NK-92 (cell line): ENCODE results near the gene PLA2G12B.
"Not testable (repeated sequence)": the region's sequence is repeated elsewhere in the genome, so short reads cannot be mapped to it uniquely, and the experiment has no call there.

Source experiments
- DNase-seq: peaks from one replicate; lab custom pipeline; 2025; ENCODE audit not compliant: unreplicated experiment; lab: John Stamatoyannopoulos, UW

Gene PLA2G12B

DNA sequence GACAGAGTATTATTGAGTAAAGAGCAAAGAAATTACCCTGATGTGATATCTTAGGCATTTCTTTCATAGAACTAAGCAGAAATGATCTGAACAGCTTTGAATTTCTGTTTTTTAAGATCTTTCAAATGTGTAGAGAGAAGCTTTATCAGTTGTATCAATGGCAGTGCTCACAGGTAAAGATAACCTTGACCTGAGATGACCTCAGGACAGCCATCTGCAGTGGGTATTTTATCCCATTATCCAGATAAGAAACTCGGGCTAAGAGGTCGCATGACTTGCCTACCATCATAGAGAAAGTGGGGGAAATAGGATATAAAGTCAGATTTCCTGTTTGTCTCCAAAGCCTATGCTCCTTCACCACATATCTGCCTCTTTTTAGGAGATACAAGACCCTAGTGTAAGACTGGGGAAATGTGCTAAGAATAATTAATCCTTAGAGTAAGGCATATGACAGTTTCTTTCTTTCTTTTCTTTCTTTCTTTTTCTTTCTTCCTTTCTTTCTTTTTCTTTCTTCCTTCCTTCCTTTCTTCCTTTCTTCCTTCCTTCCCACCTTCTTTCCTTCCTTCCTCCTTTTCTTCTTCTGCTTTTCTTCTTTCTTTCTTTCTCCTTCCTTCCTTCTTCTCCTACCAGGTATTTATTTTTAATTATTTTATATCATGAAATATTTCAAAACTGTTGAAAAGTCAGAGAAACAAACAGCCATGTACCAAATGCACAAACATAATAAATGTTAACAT, 10.9 kb downstream of the PLA2G12B start:
- no peak for DNase-seq

DNA sequence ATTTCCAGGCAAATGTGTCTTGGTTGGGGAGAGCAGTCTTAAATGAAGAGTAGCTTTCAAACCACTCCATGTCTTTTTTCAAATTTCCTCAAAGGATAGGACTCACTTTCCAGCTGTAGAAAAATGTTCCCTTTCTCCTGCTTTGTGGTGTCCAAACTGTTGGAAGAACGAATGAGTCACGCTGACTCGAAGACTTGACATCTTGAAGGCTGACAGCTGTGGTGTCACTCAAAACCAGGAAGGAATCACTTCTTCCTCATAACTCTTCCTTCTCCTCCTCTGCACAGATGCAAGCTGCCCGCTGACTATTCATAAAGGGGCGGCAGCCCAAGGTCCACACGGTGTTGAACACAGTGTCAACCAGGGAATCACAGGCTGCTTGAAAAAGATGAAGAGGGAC, 19.2 kb downstream of the PLA2G12B start:
- no peak for DNase-seq

DNA sequence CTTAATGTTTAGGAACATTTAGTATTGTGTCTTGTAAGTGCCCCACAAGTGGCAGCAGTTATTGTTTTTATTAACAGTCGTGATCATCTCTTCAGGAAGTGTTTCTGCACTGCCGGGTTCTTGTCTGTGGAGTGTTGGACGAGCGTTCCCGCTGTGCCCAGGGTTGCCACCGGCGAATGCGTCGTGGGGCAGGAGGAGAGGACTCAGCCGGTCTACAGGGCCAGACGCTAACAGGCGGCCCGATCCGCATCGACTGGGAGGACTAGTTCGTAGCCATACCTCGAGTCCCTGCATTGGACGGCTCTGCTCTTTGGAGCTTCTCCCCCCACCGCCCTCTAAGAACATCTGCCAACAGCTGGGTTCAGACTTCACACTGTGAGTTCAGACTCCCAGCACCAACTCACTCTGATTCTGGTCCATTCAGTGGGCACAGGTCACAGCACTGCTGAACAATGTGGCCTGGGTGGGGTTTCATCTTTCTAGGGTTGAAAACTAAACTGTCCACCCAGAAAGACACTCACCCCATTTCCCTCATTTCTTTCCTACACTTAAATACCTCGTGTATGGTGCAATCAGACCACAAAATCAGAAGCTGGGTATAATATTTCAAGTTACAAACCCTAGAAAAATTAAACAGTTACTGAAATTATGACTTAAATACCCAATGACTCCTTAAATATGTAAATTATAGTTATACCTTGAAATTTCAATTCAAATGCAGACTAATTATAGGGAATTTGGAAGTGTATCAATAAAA, 22.2 kb downstream of the PLA2G12B start:
- DNase-seq = no peak

DNA sequence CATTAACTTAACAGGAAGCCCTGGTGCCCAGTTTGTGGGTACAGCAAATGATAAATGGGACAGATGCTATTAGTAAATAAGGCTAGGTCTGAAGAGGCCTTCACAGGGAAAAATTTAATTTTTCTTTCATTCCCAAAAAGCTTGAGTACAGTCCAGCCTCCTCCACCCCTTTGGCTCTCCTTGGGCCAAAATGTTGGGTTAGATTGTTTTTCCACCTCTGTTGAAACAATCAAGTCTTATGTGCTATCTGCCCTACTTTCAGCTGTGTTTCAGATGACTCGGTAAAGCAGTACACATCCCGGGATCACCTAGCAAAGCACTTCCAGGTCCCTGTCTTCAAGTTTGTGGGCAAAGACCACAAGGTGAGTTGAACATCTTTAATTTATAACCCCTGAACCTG, 24.3 kb downstream of the PLA2G12B start:
- DNase-seq = no peak

DNA sequence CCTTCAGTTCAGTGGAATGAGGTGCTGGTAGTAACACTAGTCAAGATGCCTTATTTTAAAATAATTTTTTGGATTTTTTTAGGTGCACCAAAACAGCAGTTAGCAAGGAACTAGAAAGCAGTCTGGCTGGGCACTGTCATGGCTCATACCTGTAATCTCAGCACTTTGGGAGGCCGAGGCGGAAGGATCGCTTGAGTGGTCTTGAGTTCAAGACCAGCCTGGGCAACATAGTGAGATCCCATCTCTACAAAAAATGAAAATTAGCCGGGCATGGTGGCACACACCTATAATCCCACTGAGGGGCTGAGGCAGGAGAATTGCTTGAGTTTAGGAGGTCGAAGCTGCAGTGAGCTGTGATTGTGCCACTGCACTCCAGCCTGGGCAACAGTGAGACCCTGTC, 25.8 kb downstream of the PLA2G12B start:
- no peak for DNase-seq

- no peak for DNase-seq
Observed at GRCh38 chr10:72927485-72927884, 27.1 kb downstream of the PLA2G12B start.

DNA sequence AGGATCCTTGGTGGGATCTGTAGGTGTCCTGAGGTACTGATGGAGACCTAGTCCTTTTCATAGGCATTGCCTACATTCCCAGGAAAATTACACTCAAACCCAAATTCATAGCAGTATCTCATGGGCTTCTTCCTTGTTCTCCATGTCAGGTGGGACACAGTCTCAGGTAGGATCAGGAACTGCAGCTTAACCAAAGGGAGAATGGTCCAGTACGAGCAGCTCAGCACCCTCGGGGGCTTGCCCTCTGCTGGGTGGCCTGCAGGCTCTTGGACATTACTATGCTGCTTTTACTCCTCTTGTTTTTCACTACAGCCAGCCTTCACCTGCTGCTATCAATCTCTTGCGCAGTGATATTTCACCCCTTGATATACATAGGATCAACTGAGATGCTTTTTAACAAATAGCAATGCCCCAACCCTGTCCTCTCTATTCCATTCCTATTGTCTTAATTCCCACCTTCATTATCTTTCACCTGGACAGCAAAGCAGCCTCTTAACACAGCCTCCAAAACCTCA, 28.6 kb downstream of the PLA2G12B start:
- no peak for DNase-seq

DNA sequence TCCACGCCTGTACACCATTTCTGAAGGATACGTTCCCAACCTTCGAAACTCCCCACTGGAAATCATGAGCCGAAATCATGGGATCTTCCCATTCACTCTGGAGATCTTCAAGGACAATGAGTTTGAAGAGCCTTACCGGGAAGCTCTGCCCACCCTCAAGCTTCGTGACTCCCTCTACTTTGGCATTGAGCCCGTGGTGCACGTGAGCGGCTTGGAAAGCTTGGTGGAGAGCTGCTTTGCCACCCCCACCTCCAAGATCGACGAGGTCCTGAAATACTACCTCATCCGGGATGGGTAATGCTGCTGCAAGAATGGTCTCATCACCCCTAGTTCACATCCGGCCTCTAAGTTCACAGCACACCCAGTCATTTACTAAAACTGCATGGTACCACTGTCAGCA, 30.3 kb downstream of the PLA2G12B start:
- DNase-seq = no peak

- DNase-seq = not testable (repeated sequence)
Observed at GRCh38 chr10:72921147-72921683, 33.4 kb downstream of the PLA2G12B start.

DNA sequence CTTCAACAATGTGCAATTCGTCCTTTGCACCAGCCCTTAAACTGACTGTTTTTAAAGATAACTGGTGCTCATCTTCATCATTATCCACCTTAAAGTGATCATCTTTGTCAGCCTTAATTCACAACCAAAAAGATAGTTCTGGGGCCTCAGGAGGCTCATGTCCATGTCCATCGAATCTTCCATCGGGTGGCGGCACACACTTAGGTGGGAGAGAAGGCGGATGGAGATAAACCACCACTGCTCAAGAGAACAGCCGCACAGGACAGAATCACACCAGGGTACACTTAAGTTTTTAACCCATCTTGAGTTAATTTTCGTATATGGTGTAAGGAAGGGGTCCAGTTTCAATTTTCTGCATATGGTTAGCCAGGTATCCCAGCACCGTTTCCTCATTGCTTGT, 36.3 kb downstream of the PLA2G12B start:
- no peak for DNase-seq

GRCh38 chr10:72917803-72918332, 36.7 kb downstream of the PLA2G12B start:
- not testable (repeated sequence) for DNase-seq

DNA sequence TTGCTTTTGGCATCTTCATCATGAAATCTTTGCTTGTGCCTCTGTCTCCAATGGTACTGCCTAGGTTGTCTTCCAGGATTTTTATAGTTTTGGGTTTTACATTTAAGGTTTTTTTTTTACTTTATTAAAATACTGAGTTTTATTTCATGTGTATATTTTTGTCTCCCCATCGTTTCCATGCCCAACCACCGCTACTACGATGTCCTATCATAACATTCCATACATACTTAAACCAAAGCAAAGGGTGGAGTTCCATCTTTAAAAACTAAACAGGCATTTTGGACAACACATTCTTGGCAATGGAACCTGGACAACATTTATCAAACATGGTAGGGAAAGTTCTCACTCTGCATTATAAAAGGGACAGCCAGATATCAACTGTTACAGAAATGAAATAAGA, 37.4 kb downstream of the PLA2G12B start:
- not testable (repeated sequence) for DNase-seq

GRCh38 chr10:72913287-72913686, 41.3 kb downstream of the PLA2G12B start:
- no peak for DNase-seq

GRCh38 chr10:72912736-72913135, 41.9 kb downstream of the PLA2G12B start:
- DNase-seq = no peak

GRCh38 chr10:72911758-72912157, 42.8 kb downstream of the PLA2G12B start:
- DNase-seq = no peak

DNA sequence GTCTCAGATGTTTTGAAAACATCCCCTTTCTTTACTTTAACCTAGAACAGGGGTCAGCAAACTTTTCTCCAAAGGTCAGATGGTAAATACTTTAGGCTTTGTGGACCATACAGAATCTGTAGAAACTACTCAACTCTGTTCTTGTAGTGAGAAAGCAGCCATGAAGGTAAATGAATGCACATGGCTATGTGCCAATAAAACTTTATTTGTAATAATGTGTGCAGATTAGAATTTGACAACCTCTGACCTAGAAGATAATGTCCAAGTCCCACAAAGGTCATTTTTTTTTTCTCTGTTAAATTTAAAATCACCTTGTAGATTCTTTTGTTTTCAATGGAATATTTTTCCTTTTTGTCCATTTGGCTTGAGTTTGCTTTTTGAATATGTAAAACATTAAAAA, 43.9 kb downstream of the PLA2G12B start:
- DNase-seq = no peak

- DNase-seq = no peak
Observed at GRCh38 chr10:72906446-72906845, 48.2 kb downstream of the PLA2G12B start.

- DNase-seq = no peak
Observed at GRCh38 chr10:72904806-72905205, 49.8 kb downstream of the PLA2G12B start.

GRCh38 chr10:72903941-72904446, 50.6 kb downstream of the PLA2G12B start:
- DNase-seq = not testable (repeated sequence)

- no peak for DNase-seq
Observed at GRCh38 chr10:72899545-72899944, 55.1 kb downstream of the PLA2G12B start.

- no peak for DNase-seq
Observed at GRCh38 chr10:72898616-72899015, 56.0 kb downstream of the PLA2G12B start.
